Measurements from ENCODE around the gene ABHD12B. TPM values are rescaled to one million over a fixed set of nuclear protein-coding genes. Genes with fewer than 3 reads are reported as not detected.
A peak's percentile ranks its signal among the peaks of the same experiment; 100 is the strongest.

The ABHD12B gene
- polyA plus RNA-seq, 1 experiment: not detected

GRCh38 chr14:50926851-50927386 is 55.1 kb downstream of the ABHD12B start:
- peaks cover 2% of the 10 kb centered on the region; the same call in 1 of the 2 replicates for H3K36me3 ChIP-seq (ENCODE audit: control insufficient read depth, insufficient read depth, low read length)
- no peak for DNase-seq (ENCODE audit: low read depth)
- POLR2A ChIA-PET: no interaction called here

GRCh38 chr14:50928002-50928635 is 56.3 kb downstream of the ABHD12B start:
- no peak for TF ChIP-seq CTCF (IDR thresholded peaks at IDR 0.05; ENCODE audit: insufficient read depth, low read depth, low read length)
- CTCF ChIA-PET: no interaction called here

More at GRCh38 chr14:50926851-50927386, 55.1 kb downstream of the ABHD12B start:
- H3K27me3 ChIP-seq (ENCODE audit: control insufficient read depth, insufficient read depth, low read length): no peaks in the 10 kb centered on the region
- CTCF ChIA-PET: no interaction called here
- TF ChIP-seq CTCF (IDR thresholded peaks at IDR 0.05; ENCODE audit: insufficient read depth, low read depth, low read length): no peak
- H3K4me3 ChIP-seq (ENCODE audit: low read depth, low read length): no peak overlapping the region

GRCh38 chr14:50929506-50929905 is 57.7 kb downstream of the ABHD12B start:
- TF ChIP-seq CTCF (IDR thresholded peaks at IDR 0.05; ENCODE audit: insufficient read depth, low read depth, low read length): no peak
- CTCF ChIA-PET: no interaction called here

More at GRCh38 chr14:50928002-50928635, 56.3 kb downstream of the ABHD12B start:
- Histone ChIP-seq H3K27me3 (ENCODE audit: control insufficient read depth, insufficient read depth, low read length) (no peaks in the 10 kb centered on the region), H3K36me3 (ENCODE audit: control insufficient read depth, insufficient read depth, low read length) (peaks cover 2% of the 10 kb centered on the region; the same call in 1 of the 2 replicates), H3K4me3 (ENCODE audit: low read depth, low read length) (no peak overlapping the region)
- POLR2A ChIA-PET: no interaction called here
- peak; percentile 48 for DNase-seq (ENCODE audit: low read depth)

GRCh38 chr14:50931559-50931958 is 59.7 kb downstream of the ABHD12B start:
- Histone ChIP-seq H3K4me3 (ENCODE audit: low read depth, low read length) (no peak overlapping the region), H3K36me3 (ENCODE audit: control insufficient read depth, insufficient read depth, low read length) (0 out of 2 replicates have a peak, but pooled peaks cover 2% of the 10 kb centered on the region), H3K27me3 (ENCODE audit: control insufficient read depth, insufficient read depth, low read length) (no peaks in the 10 kb centered on the region)
- no peak for DNase-seq (ENCODE audit: low read depth)
- CTCF ChIA-PET: no interaction called here
- no peak for TF ChIP-seq CTCF (IDR thresholded peaks at IDR 0.05; ENCODE audit: insufficient read depth, low read depth, low read length)
- POLR2A ChIA-PET: no interaction called here

More at GRCh38 chr14:50929506-50929905, 57.7 kb downstream of the ABHD12B start:
- POLR2A ChIA-PET: no interaction called here
- Histone ChIP-seq H3K27me3 (ENCODE audit: control insufficient read depth, insufficient read depth, low read length) (no peaks in the 10 kb centered on the region), H3K36me3 (ENCODE audit: control insufficient read depth, insufficient read depth, low read length) (peaks cover 2% of the 10 kb centered on the region; the same call in 1 of the 2 replicates), H3K4me3 (ENCODE audit: low read depth, low read length) (no peak overlapping the region)
- DNase-seq (ENCODE audit: low read depth): no peak

- Histone ChIP-seq H3K4me3 (ENCODE audit: low read depth, low read length) (no peak overlapping the region), H3K36me3 (ENCODE audit: control insufficient read depth, insufficient read depth, low read length) (0 out of 2 replicates have a peak, but pooled peaks cover 2% of the 10 kb centered on the region), H3K27me3 (ENCODE audit: control insufficient read depth, insufficient read depth, low read length) (no peaks in the 10 kb centered on the region)
- no peak for DNase-seq (ENCODE audit: low read depth)
- POLR2A ChIA-PET: no interaction called here
- CTCF ChIA-PET: no interaction called here
- no peak for TF ChIP-seq CTCF (IDR thresholded peaks at IDR 0.05; ENCODE audit: insufficient read depth, low read depth, low read length)
These were observed 60.3 kb downstream of the ABHD12B start for GRCh38 chr14:50932156-50932555.

All from BJ (cell line).